ENCODE data around the gene KIF21B. TPM values are rescaled to one million over a fixed set of nuclear protein-coding genes. Genes with fewer than 3 reads are reported as not detected.

Gene KIF21B
- total and polyA plus RNA-seq, 9 donors, result 0.57 to 1.9 (median 0.88) TPM

GRCh38 chr1:200959411-200959921, 64.0 kb downstream of the KIF21B start:
- no peaks in the 10 kb centered on the region for H3K4me1 ChIP-seq (ENCODE audit: insufficient read depth)
- 47 to 63% (median 59%) methylated on average over 15 of the region's 15 CpGs for WGBS, 3 donors
- DNase-seq, result no peak

DNA sequence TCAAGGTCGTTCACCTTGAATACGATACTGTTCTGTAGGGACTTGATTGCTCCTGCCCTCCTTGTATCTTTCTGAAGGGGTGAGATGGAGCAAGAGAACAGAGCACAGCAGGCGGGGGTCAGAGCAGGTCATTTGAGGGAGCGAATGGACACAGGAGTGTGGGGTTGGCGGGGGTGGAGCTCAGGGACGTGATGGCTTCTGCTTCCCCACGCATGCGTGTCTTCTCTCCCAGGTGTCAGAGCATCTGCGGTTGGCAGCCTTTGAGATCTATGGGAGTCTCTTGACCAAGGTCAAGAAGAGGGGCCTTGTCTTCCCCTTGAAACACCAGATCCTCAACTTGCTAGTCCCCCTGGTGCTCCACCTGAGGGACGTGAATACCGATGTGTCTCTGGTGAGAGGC, 64.9 kb downstream of the KIF21B start:
- intact Hi-C loops (cut with DNase I), result no loop called here
- Histone ChIP-seq H3K4me3 (no peak overlapping the region), H3K9me3 (no peaks in the 10 kb centered on the region), H3K36me3 (no peaks in the 10 kb centered on the region), H3K27ac (no peak overlapping the region), H3K4me1 (ENCODE audit: insufficient read depth) (no peaks in the 10 kb centered on the region), H3K27me3 (no peaks in the 10 kb centered on the region)
- no peak for DNase-seq
- WGBS, 3 donors, result 87 to 94% (median 92%) methylated on average over 11 of the region's 11 CpGs
- TF ChIP-seq POLR2A (IDR thresholded peaks at IDR 0.05) (no peak), EP300 (IDR thresholded peaks at IDR 0.05) (no peak), CTCF (IDR thresholded peaks at IDR 0.05) (no peak)

More at GRCh38 chr1:200959411-200959921, 64.0 kb downstream of the KIF21B start:
- Histone ChIP-seq H3K9me3 (no peaks in the 10 kb centered on the region), H3K27ac (no peak overlapping the region), H3K36me3 (no peaks in the 10 kb centered on the region), H3K27me3 (no peaks in the 10 kb centered on the region), H3K4me3 (no peak overlapping the region)
- intact Hi-C loops (cut with DNase I), result no loop called here
- no peak for TF ChIP-seq EP300 (IDR thresholded peaks at IDR 0.05)
- no peak for TF ChIP-seq CTCF (IDR thresholded peaks at IDR 0.05)
- TF ChIP-seq POLR2A (IDR thresholded peaks at IDR 0.05), result no peak

DNA sequence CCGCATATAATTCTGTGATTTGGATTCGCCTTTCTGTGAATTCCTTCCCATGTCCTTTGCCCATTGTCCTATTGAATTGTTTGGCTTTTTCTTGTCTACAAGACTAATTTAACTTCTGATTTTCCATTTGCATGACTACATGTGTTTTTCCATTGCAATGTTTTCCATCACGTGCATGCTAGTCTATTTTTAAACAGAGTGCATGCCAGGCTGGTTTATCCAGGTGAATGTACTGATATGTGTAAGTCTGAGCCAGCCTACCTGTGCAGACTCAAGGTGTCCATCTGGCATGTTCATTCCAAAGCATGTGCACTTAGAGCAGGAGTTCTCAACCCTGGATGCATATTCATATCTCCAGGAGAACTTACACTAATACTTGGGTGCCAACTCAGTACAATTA, 69.1 kb downstream of the KIF21B start:
- WGBS, 3 donors, result 84 to 87% (median 85%) methylated on average over 3 of the region's 3 CpGs
- Histone ChIP-seq H3K36me3 (no peaks in the 10 kb centered on the region), H3K27ac (no peak overlapping the region), H3K4me1 (ENCODE audit: insufficient read depth) (no peaks in the 10 kb centered on the region), H3K9me3 (no peaks in the 10 kb centered on the region), H3K27me3 (no peaks in the 10 kb centered on the region), H3K4me3 (no peak overlapping the region)
- TF ChIP-seq POLR2A (IDR thresholded peaks at IDR 0.05) (no peak), CTCF (IDR thresholded peaks at IDR 0.05) (no peak), EP300 (IDR thresholded peaks at IDR 0.05) (no peak)
- intact Hi-C loops (cut with DNase I), result no loop called here
- DNase-seq, result no peak

DNA sequence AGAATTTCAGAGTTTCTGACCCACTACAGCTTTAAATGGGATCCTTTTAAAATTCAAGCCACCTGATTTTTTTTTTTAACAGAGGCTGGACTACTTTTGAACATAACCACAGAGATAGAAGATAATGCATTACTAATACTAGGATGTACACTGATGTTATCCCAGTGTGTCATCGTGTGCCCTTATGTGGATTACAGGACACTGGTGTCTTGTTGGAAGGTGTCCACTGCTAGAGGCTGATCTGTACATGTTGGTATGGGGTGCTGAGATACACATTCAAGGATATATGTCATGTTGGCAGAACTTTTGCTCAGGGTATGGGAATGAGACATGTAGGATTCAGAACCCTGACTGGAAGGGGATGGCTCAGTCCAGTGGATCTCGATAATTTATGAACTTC, 72.5 kb downstream of the KIF21B start:
- H3K27me3 ChIP-seq, result no peaks in the 10 kb centered on the region
- TF ChIP-seq POLR2A (IDR thresholded peaks at IDR 0.05) (no peak), EP300 (IDR thresholded peaks at IDR 0.05) (no peak), CTCF (IDR thresholded peaks at IDR 0.05) (no peak)
- intact Hi-C loops (cut with DNase I), result no loop called here
- no peak overlapping the region for H3K4me3 ChIP-seq
- H3K4me1 ChIP-seq (ENCODE audit: insufficient read depth), result no peaks in the 10 kb centered on the region
- H3K36me3 ChIP-seq, result no peaks in the 10 kb centered on the region
- no peak overlapping the region for H3K27ac ChIP-seq
- DNase-seq, result no peak
- 78 to 92% (median 88%) methylated on average over 2 of the region's 2 CpGs for WGBS, 3 donors
- H3K9me3 ChIP-seq, result no peaks in the 10 kb centered on the region
